Limb (tissue), 2 donors: Measurements from ENCODE around the gene SEC23A.
"Not testable (repeated sequence)": the region's sequence is repeated elsewhere in the genome, so short reads cannot be mapped to it uniquely, and the experiment has no call there.

Source experiments
- DNase-seq, 2 donors: peaks; one replicate each; pipeline ENCODE4 v3.0.0-alpha.2; 2016; ENCODE audit errors: extremely low spot score in 2 of 2

Gene SEC23A

DNA sequence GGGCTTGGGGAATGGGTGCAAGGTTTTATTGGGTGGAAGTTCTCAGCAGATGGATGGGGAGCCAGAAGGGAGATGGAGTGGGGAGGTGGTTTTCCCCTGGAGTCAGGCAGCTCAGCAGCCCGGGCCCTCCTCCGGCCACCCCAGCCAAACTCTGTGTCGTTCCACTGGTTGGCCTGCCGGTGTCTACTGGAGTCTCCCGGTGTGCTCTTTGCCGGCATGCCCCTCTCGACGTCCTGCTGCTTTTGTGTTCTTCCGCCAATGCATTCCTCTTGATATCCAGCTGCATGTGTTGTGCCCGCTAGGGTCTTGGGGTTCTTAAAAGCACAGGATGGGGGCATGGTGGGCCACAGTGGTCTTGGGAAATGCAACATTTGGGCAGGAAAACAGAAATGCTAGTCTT, 72.8 kb downstream of the SEC23A start:
- DNase-seq = no peak

GRCh38 chr14:39029789-39030188, 73.2 kb downstream of the SEC23A start:
- no peak for DNase-seq

DNA sequence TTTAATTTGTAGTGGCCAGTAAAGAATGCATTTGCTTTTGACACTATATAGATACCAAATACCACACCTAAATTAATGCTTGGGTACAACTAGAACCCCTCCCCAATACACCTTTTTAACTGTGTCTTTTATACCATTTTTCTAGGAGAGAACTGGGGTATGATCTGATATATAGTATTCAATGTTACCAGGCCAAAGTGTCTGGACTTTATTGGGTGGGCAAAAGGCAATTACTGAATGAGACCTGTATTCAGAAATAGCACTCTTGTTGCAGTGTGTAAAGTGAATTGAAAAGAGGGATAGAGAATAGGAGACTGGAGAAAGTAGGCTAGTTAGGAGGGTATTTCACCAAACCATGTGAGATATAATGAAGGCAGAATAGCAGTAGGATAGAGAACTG, 74.4 kb downstream of the SEC23A start:
- no peak for DNase-seq

GRCh38 chr14:39025810-39026627, 77.0 kb downstream of the SEC23A start:
- DNase-seq = no peak

DNA sequence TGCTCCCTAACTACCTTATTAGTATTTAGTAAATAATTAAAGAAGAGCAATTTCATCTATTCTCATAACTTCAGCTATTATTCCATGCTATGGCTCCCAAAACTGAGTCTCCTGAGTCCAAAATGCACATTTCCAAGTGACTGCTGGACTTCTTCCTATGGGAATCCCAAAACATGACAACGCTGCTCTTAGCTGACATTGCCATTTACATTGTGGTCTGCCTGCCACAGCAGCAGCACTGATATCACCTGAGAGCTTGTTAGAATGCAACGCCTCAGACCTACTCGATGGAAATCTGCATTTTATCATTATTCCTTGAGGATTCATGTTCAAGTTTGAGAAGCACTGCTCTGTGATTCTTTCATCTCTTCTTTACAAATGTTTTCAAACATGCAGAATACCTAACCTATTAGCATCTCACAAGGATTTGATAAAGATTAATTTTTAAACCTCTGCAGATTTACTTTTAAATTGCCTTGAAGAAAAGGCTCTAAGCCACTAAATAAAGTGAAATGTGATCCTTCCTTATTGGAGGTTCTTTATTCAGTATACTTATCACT, 77.7 kb downstream of the SEC23A start:
- no peak for DNase-seq

- DNase-seq = no peak
Observed at GRCh38 chr14:39023939-39024871, 78.8 kb downstream of the SEC23A start.

GRCh38 chr14:39017096-39018016, 85.7 kb downstream of the SEC23A start:
- not testable (repeated sequence) for DNase-seq

GRCh38 chr14:39016733-39017095, 86.3 kb downstream of the SEC23A start:
- DNase-seq = no peak

GRCh38 chr14:39015964-39016577, 87.0 kb downstream of the SEC23A start:
- no peak for DNase-seq

GRCh38 chr14:39015360-39015961, 87.6 kb downstream of the SEC23A start:
- DNase-seq = peak in 1 of 2 donors; percentile 68

DNA sequence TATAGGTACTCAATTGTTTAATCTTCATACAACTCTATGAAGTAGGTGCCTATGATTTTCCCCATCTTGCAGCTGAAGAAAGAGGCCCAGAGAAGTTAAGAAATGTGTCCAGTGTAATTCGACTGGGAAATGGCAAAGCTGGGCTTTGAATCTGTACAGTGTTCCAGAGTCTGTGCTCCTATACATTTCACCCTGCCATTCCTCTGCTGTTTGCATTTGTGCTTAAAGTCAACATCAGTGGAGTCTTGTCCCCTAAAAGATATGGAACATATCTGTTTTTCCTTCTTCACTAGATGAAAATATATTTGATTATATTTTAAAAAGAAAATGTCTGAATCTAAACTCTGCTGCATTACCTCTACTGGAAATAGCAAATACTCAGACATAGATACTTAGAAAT, 88.6 kb downstream of the SEC23A start:
- no peak for DNase-seq

- DNase-seq = not testable (repeated sequence)
Observed at GRCh38 chr14:39008965-39009364, 94.1 kb downstream of the SEC23A start.

DNA sequence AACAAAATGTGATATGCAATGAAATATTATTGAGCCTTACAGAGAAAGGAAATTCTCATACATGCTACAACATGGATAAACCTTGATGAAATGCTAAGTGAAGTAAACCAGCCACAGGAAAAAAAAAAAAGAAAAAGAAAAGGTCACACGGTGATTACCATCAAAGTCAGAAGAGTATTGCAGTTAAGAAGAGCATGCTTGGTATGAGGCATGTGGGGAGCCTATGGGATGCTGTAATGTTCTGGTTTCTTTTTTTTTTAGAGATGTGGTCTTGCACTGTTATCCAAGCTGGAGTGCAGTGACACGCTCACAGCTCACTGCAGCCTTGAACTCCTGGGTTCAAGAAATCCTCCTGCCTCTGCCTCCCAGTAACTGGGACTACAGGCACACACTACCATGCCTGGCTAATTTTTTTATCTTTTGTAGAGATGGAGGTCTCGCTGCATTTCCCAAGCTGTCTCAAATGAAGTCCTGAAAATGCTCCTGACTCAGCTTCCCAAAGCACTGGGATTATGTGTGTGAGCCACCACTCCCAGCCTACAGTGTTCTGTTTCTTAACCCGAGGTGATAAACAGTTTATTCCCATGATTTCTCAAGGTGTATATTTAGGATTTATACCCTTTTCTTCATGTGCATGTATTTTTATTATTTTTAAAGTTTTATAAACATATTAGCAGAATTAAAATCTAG, 96.2 kb downstream of the SEC23A start:
- no peak for DNase-seq

GRCh38 chr14:39005044-39005880, 97.8 kb downstream of the SEC23A start:
- DNase-seq = no peak

- no peak for DNase-seq
Observed at GRCh38 chr14:38999949-39000348, 103.1 kb downstream of the SEC23A start.

DNA sequence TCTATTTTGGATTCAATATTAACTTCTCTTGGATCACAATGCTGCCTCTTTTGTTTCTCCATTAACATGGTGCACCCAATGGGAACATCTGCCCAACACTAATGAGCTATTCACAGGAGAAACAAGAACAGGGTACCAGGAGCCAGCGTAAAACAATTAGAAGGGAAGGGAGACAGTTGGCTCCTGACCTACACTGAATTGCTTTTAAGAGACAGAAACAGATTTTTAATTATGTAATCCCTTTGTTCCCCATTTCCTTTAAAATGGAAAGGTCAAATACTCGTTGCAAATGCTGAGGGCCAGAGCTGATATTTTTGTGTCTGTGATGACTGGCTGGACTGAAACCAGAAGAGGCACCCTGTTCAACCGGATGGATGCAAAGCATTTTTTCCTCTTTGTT, 108.3 kb downstream of the SEC23A start:
- DNase-seq = no peak

- no peak for DNase-seq
Observed at GRCh38 chr14:38993981-38994380, 109.1 kb downstream of the SEC23A start.

DNA sequence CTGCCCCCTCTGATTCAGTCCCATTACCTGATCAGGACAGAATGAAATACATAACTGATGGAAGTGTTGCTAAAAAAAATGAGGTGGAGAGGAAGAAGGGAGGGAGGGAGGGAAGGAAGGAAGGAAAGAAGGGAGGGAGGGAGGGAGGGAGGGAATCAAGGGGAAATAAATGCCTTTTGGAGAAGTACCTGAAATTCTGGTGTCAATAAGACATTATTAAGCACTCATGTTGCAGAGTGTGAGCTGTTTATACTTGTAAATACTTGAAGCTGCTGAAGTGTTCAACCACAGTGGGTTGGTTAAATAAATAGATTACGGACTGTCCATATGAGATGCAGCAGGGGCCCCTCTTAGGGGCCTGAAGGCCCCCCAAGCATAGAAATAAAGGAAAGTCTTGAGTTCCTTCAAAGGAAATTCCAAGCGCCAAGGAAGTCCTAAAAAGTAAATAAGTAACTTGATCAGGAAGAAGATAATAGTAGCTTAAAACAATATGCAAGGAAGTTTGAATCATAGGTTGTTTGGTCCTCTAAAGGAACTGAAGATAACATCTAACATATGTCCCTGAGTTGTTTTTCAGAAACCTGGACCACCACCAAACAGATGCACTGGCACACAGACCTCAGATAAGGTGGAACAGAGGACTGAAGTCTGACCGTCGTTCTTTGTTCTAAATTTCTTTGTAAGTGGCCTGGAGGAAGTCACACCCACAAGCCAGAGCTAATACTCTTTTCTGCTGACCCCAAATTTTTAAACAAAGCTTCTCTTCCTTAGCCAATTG, 110.8 kb downstream of the SEC23A start:
- DNase-seq = no peak
